NCI-H1930 (cell line): ENCODE results near the gene FOXJ2.
"Not testable (repeated sequence)": the region's sequence is repeated elsewhere in the genome, so short reads cannot be mapped to it uniquely, and the experiment has no call there.

ENCODE experiments used
- DNase-seq, 2 experiments: peaks; one replicate each; lab custom pipeline; 2025; lab: John Stamatoyannopoulos, UW

Gene FOXJ2

GRCh38 chr12:8032242-8033152 lies at the start of gene FOXJ2:
Gene FOXJ2, plus strand, starts transcription at chr12:8032716. Its CDS starts 7,117 bp downstream, at chr12:8039833.
- DNase-seq: peak; percentile 26 to 64

- not testable (repeated sequence) for DNase-seq
These were observed 49.5 kb upstream of the FOXJ2 start for GRCh38 chr12:7983019-7983418.

GRCh38 chr12:7983460-7983859 lies 49.1 kb upstream of the FOXJ2 start:
- DNase-seq: not testable (repeated sequence)

- DNase-seq: no peak
These were observed 47.6 kb upstream of the FOXJ2 start for GRCh38 chr12:7984900-7985299.

- no peak for DNase-seq
These were observed 46.6 kb upstream of the FOXJ2 start for GRCh38 chr12:7985802-7986418.

- no peak for DNase-seq
These were observed 42.6 kb upstream of the FOXJ2 start for GRCh38 chr12:7989827-7990491.

- DNase-seq: no peak
These were observed 41.0 kb upstream of the FOXJ2 start for GRCh38 chr12:7991535-7991934.

- DNase-seq: no peak
These were observed 37.7 kb upstream of the FOXJ2 start for GRCh38 chr12:7994731-7995205.

- DNase-seq: peak; percentile 54 to 67
These were observed 37.1 kb upstream of the FOXJ2 start for GRCh38 chr12:7995266-7995963.

GRCh38 chr12:8000827-8001226 lies 31.7 kb upstream of the FOXJ2 start:
- DNase-seq: not testable (repeated sequence)

GRCh38 chr12:8001496-8001895 lies 31.0 kb upstream of the FOXJ2 start:
- DNase-seq: not testable (repeated sequence)

- DNase-seq: not testable (repeated sequence)
These were observed 27.6 kb upstream of the FOXJ2 start for GRCh38 chr12:8004897-8005296.

GRCh38 chr12:8011331-8011730 lies 21.2 kb upstream of the FOXJ2 start:
- DNase-seq: no peak

- no peak for DNase-seq
These were observed 19.7 kb upstream of the FOXJ2 start for GRCh38 chr12:8012651-8013309.

GRCh38 chr12:8014836-8015235 lies 17.7 kb upstream of the FOXJ2 start:
- no peak for DNase-seq

- not testable (repeated sequence) for DNase-seq
These were observed 14.3 kb upstream of the FOXJ2 start for GRCh38 chr12:8018213-8018612.

- peak; percentile 71 to 81 for DNase-seq
These were observed 13.6 kb upstream of the FOXJ2 start for GRCh38 chr12:8018666-8019581.

GRCh38 chr12:8026291-8026900 lies 6.1 kb upstream of the FOXJ2 start:
- peak; percentile 97 to 98 for DNase-seq

- no peak for DNase-seq
These were observed 4.7 kb upstream of the FOXJ2 start for GRCh38 chr12:8027856-8028255.

- no peak for DNase-seq
These were observed 4.2 kb upstream of the FOXJ2 start for GRCh38 chr12:8028267-8028666.
